Stomach (tissue), 9 donors: ENCODE results near the gene FRY. TPM values are rescaled to one million over a fixed set of nuclear protein-coding genes. Genes with fewer than 3 reads are reported as not detected.
"Not testable (repeated sequence)": the region's sequence is repeated elsewhere in the genome, so short reads cannot be mapped to it uniquely, and the experiment has no call there.

Experiments
- DNase-seq, 2 donors: peaks; one replicate each; pipeline versions ENCODE4 v3.0.0 to v3.0.0-alpha.2; 2013 to 2019
- H3K27ac ChIP-seq, 5 donors: fragments of 200-600 bp in 4 of 5; sonication (generic) in 4 of 5; one replicate each; pipeline ENCODE4 v1.5.1; 2013 to 2019; ENCODE audit warnings: mild to moderate bottlenecking in 1 of 5, moderate library complexity in 1 of 5
- H3K27me3 ChIP-seq, 3 donors: fragments of 200-600 bp; sonication (generic); one replicate each; pipeline ENCODE4 v1.5.1; 2017 to 2019; ENCODE audit warnings: mixed run types in 1 of 3
- H3K36me3 ChIP-seq, 4 donors: fragments of 200-600 bp; sonication (generic); 1 replicate in 3 of 4; 2 replicates in 1 of 4; pipeline ENCODE4 v1.5.1; 2016 to 2019
- H3K4me1 ChIP-seq, 4 donors: fragments of 200-600 bp; sonication (generic); one replicate each; pipeline ENCODE4 v1.5.1; 2016 to 2019
- H3K4me3 ChIP-seq, 4 donors: fragments of 200-600 bp; sonication (generic) in 3 of 4; one replicate each; pipeline ENCODE4 v1.5.1; 2016 to 2019; ENCODE audit warnings: mild to moderate bottlenecking in 1 of 4
- H3K9me3 ChIP-seq, 4 donors: fragments of 200-600 bp; sonication (generic); one replicate each; pipeline ENCODE4 v1.5.1; 2016 to 2019
- EP300 ChIP-seq: sonication (generic); formaldehyde crosslinking; IDR thresholded peaks from one replicate; pipeline ENCODE4 v1.6.1; 2017; ENCODE audit warnings: antibody characterized with exemption
- POLR2A ChIP-seq, 4 donors: fragments of 450-650 bp; IDR thresholded peaks; one replicate each; pipeline ENCODE4 v1.6.1; 2016; ENCODE audit warnings: antibody characterized with exemption in 4 of 4, control low read depth in 2 of 4, mild to moderate bottlenecking in 1 of 4, moderate library complexity in 1 of 4
- POLR2AphosphoS5 ChIP-seq, 3 donors: sonication (generic); formaldehyde crosslinking; IDR thresholded peaks; one replicate each; pipeline ENCODE4 v1.6.1; 2016; ENCODE audit warnings: antibody characterized with exemption in 3 of 3
- WGBS, 5 donors: extraction: QIAGEN DNeasy Blood & Tissue Kit in 3 of 5; methylation state at CpG; one replicate each; pipeline versions ENCODE4 v1.1.5 to v1.1.7; 2013 to 2018; 5-methylcytosine and 5-hydroxymethylcytosine counted together
- intact Hi-C: fragments of 100-400 bp; cut with DNase I; formaldehyde crosslinking; loops from one replicate; pipeline ENCODE4 v1.15.1; 2023; ENCODE audit warnings: low total_unique reads
- polyA plus RNA-seq, 3 donors: library from polyadenylated mRNA; stranded (reverse); fragments of 200-250 nt; gene quantifications; one replicate each; pipeline ENCODE4 v1.2.3, GENCODE V29; 2013
- total RNA-seq, 5 donors: library from RNA; depleted of rRNA; stranded (reverse); fragments of >200 nt; gene quantifications; one replicate each; pipeline versions ENCODE4 v1.1.0 to v1.2.3, GENCODE V29; 2014 to 2016
- TF ChIP-seq, protein P1 (sequence below), 7 experiments: fragments of 450-650 bp in 4 of 7; fragments of 200-600 bp in 3 of 7; sonication (generic) in 3 of 7; IDR thresholded peaks; one replicate each; pipeline ENCODE4 v1.5.1; 2016 to 2019; ENCODE audit warnings: antibody characterized with exemption in 7 of 7, control low read depth in 2 of 7, mild to moderate bottlenecking in 1 of 7
- donor health status: healthy with polysubstance abuse.
- donor health status: Bipolar disorder and iron deficiency.
- donor health status: healthy.

Gene FRY
- total and polyA plus RNA-seq, 8 donors: 3.5 to 97.1 (median 16.4) TPM

DNA sequence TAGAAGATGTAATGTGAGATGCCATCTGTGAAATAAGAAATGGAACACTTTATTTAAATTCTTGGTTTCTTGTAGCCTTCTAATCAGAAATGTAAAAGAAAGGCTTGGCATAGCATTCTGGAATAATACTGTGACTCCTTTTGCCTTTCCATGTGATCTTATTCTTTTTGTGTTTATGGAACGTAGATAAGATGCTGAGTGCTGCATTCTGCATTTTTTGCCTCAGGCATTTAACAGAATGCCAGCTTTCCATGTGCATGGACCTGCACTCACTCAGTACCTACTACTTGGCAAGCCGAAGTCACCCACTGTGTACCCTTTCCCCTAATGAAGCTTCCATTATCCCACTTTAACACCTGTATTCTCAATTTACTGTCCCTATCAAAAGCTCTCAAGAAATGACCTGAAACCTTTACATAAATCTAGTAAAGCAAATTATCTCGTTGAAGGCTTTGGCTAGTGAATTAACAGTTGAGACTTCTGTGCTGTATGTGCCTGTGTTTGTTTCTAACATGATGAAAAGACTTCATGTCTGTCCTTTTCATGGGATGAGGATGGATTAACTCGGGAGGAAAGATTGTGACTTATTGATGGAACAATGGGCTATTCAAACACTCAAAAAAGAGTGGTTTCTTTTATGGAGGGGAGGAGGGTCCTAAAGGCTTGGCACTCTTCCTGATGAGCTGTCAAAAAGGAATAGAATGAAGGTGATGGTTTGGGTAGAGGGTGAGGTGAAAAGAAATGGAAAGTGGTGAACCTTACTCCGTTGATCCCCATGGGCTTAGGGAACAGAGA, 44.7 kb upstream of the FRY start:
- TF ChIP-seq EP300 (no peak), POLR2A (IDR thresholded peaks at IDR 0.05) (no peak), POLR2AphosphoS5 (IDR thresholded peaks at IDR 0.05) (no peak)
- TF ChIP-seq, protein P1, sequence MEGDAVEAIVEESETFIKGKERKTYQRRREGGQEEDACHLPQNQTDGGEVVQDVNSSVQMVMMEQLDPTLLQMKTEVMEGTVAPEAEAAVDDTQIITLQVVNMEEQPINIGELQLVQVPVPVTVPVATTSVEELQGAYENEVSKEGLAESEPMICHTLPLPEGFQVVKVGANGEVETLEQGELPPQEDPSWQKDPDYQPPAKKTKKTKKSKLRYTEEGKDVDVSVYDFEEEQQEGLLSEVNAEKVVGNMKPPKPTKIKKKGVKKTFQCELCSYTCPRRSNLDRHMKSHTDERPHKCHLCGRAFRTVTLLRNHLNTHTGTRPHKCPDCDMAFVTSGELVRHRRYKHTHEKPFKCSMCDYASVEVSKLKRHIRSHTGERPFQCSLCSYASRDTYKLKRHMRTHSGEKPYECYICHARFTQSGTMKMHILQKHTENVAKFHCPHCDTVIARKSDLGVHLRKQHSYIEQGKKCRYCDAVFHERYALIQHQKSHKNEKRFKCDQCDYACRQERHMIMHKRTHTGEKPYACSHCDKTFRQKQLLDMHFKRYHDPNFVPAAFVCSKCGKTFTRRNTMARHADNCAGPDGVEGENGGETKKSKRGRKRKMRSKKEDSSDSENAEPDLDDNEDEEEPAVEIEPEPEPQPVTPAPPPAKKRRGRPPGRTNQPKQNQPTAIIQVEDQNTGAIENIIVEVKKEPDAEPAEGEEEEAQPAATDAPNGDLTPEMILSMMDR (IDR thresholded peaks at IDR 0.05): no peak

DNA sequence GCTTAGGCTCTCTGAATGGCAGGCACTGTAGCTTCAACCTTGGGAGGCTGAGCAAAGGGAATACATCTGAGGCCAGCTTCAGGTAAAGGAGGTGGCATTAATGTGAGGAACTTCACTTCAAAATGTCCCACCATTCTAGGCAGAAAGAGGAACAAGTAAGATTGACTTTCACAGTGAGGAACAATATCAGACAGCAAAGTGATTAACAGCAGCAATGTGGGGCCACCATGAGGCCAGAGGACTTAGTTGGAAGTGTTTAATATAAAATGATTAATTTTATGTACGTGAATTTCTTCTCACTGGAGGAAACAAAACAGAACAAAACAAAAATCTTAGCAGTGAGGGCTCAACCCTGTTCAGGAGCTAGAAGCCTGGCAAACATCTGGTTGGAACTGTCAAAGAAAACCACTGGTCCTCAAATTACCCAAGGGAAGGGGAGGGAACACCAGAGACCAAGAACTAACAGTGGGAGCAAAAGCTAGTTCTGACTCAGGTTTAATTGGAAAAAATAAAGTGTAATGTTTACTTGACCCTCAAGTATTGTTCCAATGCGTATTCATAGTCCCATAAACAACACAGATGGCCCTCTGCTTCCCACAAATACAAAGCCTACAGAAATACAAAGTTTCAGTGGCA, 43.9 kb upstream of the FRY start:
- Histone ChIP-seq H3K4me1 (peaks cover 0 to 35% (median 8%) of the 10 kb centered on the region in 4 donors), H3K4me3 (no peak overlapping the region), H3K27ac (no peak overlapping the region), H3K27me3 (no peaks in the 10 kb centered on the region), H3K36me3 (no peaks in the 10 kb centered on the region), H3K9me3 (no peaks in the 10 kb centered on the region)
- TF ChIP-seq POLR2A (IDR thresholded peaks at IDR 0.05) (no peak), POLR2AphosphoS5 (IDR thresholded peaks at IDR 0.05) (no peak), EP300 (no peak)
- TF ChIP-seq, protein P1 (IDR thresholded peaks at IDR 0.05): no peak
- intact Hi-C loops: no loop called here
- DNase-seq: peak in 1 of 2 donors; percentile 25
- 55 to 79% (median 66%) methylated on average over 2 of the region's 2 CpGs for WGBS, 5 donors

More for the DNA sequence above, 44.7 kb upstream of the FRY start:
- intact Hi-C loops: no loop called here
- no peak overlapping the region for H3K27ac ChIP-seq
- H3K9me3 ChIP-seq: no peaks in the 10 kb centered on the region
- no peaks in the 10 kb centered on the region for H3K36me3 ChIP-seq
- no peak for DNase-seq
- WGBS, 5 donors: 46 to 62% (median 50%) methylated on average over 5 of the region's 5 CpGs
- H3K4me3 ChIP-seq: no peak overlapping the region
- peaks cover 0 to 39% (median 10%) of the 10 kb centered on the region in 4 donors for H3K4me1 ChIP-seq
- H3K27me3 ChIP-seq: no peaks in the 10 kb centered on the region

DNA sequence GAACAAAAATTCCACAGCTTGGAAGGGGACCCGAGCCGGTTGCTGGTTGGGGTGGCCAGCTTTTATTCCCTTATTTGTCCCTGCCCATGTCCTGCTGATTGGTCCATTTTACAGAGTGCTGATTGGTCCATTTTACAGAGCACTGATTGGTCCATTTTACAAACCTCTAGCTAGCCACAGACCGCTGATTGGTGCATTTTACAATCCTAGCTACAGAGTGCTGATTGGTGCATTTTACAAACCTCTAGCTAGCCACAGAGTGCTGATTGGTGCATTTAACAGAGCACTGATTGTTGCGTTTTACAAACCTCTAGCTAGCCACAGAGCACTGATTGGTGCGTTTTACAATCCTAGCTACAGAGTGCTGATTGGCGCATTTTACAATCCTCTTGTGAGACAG, 37.2 kb upstream of the FRY start:
- H3K9me3 ChIP-seq, H3K27ac ChIP-seq, H3K4me3 ChIP-seq, DNase-seq, H3K36me3 ChIP-seq, intact Hi-C loops, H3K27me3 ChIP-seq: not testable (repeated sequence)
- H3K4me1 ChIP-seq: peaks cover 0 to 22% (median 14%) of the 10 kb centered on the region in 4 donors
- 96 to 97% (median 97%) methylated on average over 6 of the region's 6 CpGs for WGBS, 5 donors

DNA sequence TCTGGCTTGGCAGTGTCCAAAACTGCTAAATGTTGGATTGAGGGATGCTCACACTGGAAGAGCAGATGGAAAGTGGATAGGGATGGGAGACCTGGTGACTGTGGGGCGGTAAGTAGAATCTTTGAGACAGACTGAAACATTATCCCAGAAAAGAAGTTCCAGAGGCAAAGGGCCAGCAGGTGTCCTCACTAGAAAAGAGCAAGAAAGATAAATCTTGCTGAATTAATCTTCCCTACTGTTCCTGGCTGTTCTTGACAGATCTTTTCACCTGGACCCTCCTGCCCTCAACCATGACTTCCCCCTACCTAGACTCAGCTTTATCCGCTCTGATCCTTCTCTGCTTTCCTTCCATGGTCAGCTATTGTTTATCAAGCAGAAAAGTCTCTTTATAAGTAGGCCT, 35.0 kb upstream of the FRY start:
- DNase-seq: no peak
- no peaks in the 10 kb centered on the region for H3K36me3 ChIP-seq
- peaks cover 0 to 28% (median 17%) of the 10 kb centered on the region in 4 donors for H3K4me1 ChIP-seq
- no peaks in the 10 kb centered on the region for H3K27me3 ChIP-seq
- TF ChIP-seq POLR2A (IDR thresholded peaks at IDR 0.05): no peak
- TF ChIP-seq, protein P1 (IDR thresholded peaks at IDR 0.05): no peak
- TF ChIP-seq EP300: no peak
- no peak for TF ChIP-seq POLR2AphosphoS5 (IDR thresholded peaks at IDR 0.05)
- peak overlapping the region in 2 of 5 donors; percentile 38 to 70 for H3K27ac ChIP-seq
- intact Hi-C loops: no loop called here
- 48 to 82% (median 58%) methylated on average over 2 of the region's 2 CpGs for WGBS, 5 donors
- H3K4me3 ChIP-seq: no peak overlapping the region
- no peaks in the 10 kb centered on the region for H3K9me3 ChIP-seq
